Brain microvascular endothelial cell (primary cell): ENCODE measurements around the gene TNIK.

ENCODE experiments used
- DNase-seq: peaks from one replicate; pipeline ENCODE4 v3.0.0-alpha.2; 2020
- H3K27ac ChIP-seq: fragments of 250-450 bp; sonication (Bioruptor Pico); 2 replicates; pipeline ENCODE4 v1.5.1; 2020; ENCODE audit warnings: mild to moderate bottlenecking, moderate library complexity
- H3K27me3 ChIP-seq: fragments of 250-450 bp; sonication (Bioruptor Pico); replicated peaks from 2 replicates; pipeline ENCODE4 v1.5.1; 2020; ENCODE audit warnings: mild to moderate bottlenecking
- H3K36me3 ChIP-seq: fragments of 250-450 bp; sonication (Bioruptor Pico); replicated peaks from 2 replicates; pipeline ENCODE4 v1.5.1; 2020; ENCODE audit warnings: mild to moderate bottlenecking
- H3K4me3 ChIP-seq: 2 replicates; pipeline ENCODE4 v1.5.1; 2011; ENCODE audit warnings: low read depth, mild to moderate bottlenecking, control low read depth, low read length, moderate library complexity
- CTCF ChIP-seq: IDR thresholded peaks from 2 replicates; pipeline ENCODE4 v1.5.1; 2011; ENCODE audit warnings: low read depth, mild to moderate bottlenecking, moderate library complexity, low read length, control low read depth, inconsistent platforms; ENCODE audit errors: missing control alignments
- in situ Hi-C: cut with HindIII; loops from 2 replicates; pipeline ENCODE4 v1.10.0; 2017; ENCODE audit warnings: low sequenced_read_pairs, low pct_ligation_motif_present

Gene TNIK

GRCh38 chr3:171250444-171250843, 209.8 kb downstream of the TNIK start:
- no peaks in the 10 kb centered on the region for H3K27me3 ChIP-seq
- in situ Hi-C loops = no loop called here
- no peak overlapping the region for H3K27ac ChIP-seq
- DNase-seq = no peak
- no peaks in the 10 kb centered on the region for H3K36me3 ChIP-seq
- no peak overlapping the region for H3K4me3 ChIP-seq
- TF ChIP-seq CTCF = no peak

- in situ Hi-C loops = no loop called here
Measured at GRCh38 chr3:171249245-171249644, 211.0 kb downstream of the TNIK start.

GRCh38 chr3:171248426-171249111, 211.6 kb downstream of the TNIK start:
- in situ Hi-C loops = no loop called here
- TF ChIP-seq CTCF = no peak
- DNase-seq = no peak
- Histone ChIP-seq H3K36me3 (no peaks in the 10 kb centered on the region), H3K4me3 (no peak overlapping the region), H3K27me3 (no peaks in the 10 kb centered on the region), H3K27ac (no peak overlapping the region)

More at GRCh38 chr3:171249245-171249644, 211.0 kb downstream of the TNIK start:
- no peak overlapping the region for H3K4me3 ChIP-seq
- H3K36me3 ChIP-seq = no peaks in the 10 kb centered on the region
- no peak for TF ChIP-seq CTCF
- no peaks in the 10 kb centered on the region for H3K27me3 ChIP-seq
- H3K27ac ChIP-seq = no peak overlapping the region
- no peak for DNase-seq

GRCh38 chr3:171245796-171246765, 214.1 kb downstream of the TNIK start:
- DNase-seq = no peak
- Histone ChIP-seq H3K4me3 (no peak overlapping the region), H3K36me3 (no peaks in the 10 kb centered on the region), H3K27ac (no peak overlapping the region), H3K27me3 (no peaks in the 10 kb centered on the region)
- in situ Hi-C loops = no loop called here
- TF ChIP-seq CTCF = no peak

- no peak for DNase-seq
- H3K4me3 ChIP-seq = no peak overlapping the region
- no peaks in the 10 kb centered on the region for H3K27me3 ChIP-seq
- no peak for TF ChIP-seq CTCF
- no peaks in the 10 kb centered on the region for H3K36me3 ChIP-seq
- no peak overlapping the region for H3K27ac ChIP-seq
- in situ Hi-C loops = no loop called here
Measured at GRCh38 chr3:171242951-171243350, 217.3 kb downstream of the TNIK start.
